Astrocyte (in vitro differentiated cells and primary cell): ENCODE data around the gene ZCCHC3.

Experiments
- CTCF ChIP-seq: IDR thresholded peaks from 2 replicates; pipeline ENCODE4 v1.5.1; 2011; ENCODE audit warnings: low read depth, mild to moderate bottlenecking, inconsistent platforms, low read length, moderate library complexity; ENCODE audit not compliant: insufficient read depth
- EZH2 ChIP-seq: IDR thresholded peaks from 2 replicates; pipeline ENCODE4 v1.6.1; 2012; ENCODE audit warnings: mild to moderate bottlenecking, low read length, inconsistent platforms; ENCODE audit not compliant: insufficient read depth

GRCh38 chr20:266596-267562, 30.5 kb upstream of the ZCCHC3 start:
- TF ChIP-seq CTCF (peak; percentile 68), EZH2 (no peak)
